DND-41 (cell line): ENCODE results near the gene MYLK4.

Source experiments
- CTCF ChIP-seq: IDR thresholded peaks from 2 replicates; pipeline ENCODE4 v1.5.1; 2012; ENCODE audit warnings: borderline replicate concordance, low read length, moderate library complexity, mild to moderate bottlenecking; ENCODE audit not compliant: poor library complexity, severe bottlenecking; ENCODE audit errors: extremely low read depth
- EZH2 ChIP-seq: IDR thresholded peaks from 3 replicates; pipeline ENCODE4 v1.6.1; 2012; ENCODE audit warnings: borderline replicate concordance, low read depth, mild to moderate bottlenecking, moderate library complexity, low read length, inconsistent platforms; ENCODE audit not compliant: severe bottlenecking

- TF ChIP-seq CTCF = no peak
- no peak for TF ChIP-seq EZH2
These were observed 3.7 kb upstream of the MYLK4 start for GRCh38 chr6:2754393-2754792.
